CD4-positive, alpha-beta T cell treated with Interleukin-17A for 1 hour (primary cell): ENCODE results near the gene TRIM5.
"Not testable (repeated sequence)": the region's sequence is repeated elsewhere in the genome, so short reads cannot be mapped to it uniquely, and the experiment has no call there.

Experiments
- DNase-seq: peaks from one replicate; pipeline ENCODE4 v3.0.0-alpha.2; 2020

Gene TRIM5

GRCh38 chr11:5684646-5685362, at the start of gene TRIM5:
Gene TRIM5, minus strand, starts transcription at chr11:5685074. Its CDS starts 4,897 bp downstream, at chr11:5680177.
- DNase-seq, result peak; percentile 84

- no peak for DNase-seq
These were observed 42.8 kb upstream of the TRIM5 start for GRCh38 chr11:5727691-5728090.

- no peak for DNase-seq
These were observed 41.5 kb upstream of the TRIM5 start for GRCh38 chr11:5726351-5726750.

GRCh38 chr11:5722622-5723021, 37.7 kb upstream of the TRIM5 start:
- DNase-seq, result no peak

GRCh38 chr11:5719703-5720495, 35.0 kb upstream of the TRIM5 start:
- DNase-seq, result no peak

- not testable (repeated sequence) for DNase-seq
These were observed 31.6 kb upstream of the TRIM5 start for GRCh38 chr11:5716518-5716917.

GRCh38 chr11:5713695-5714094, 28.8 kb upstream of the TRIM5 start:
- no peak for DNase-seq

- DNase-seq, result peak; percentile 41
These were observed 27.6 kb upstream of the TRIM5 start for GRCh38 chr11:5712507-5712906.

- DNase-seq, result no peak
These were observed 20.8 kb upstream of the TRIM5 start for GRCh38 chr11:5705688-5706087.

- no peak for DNase-seq
These were observed 19.1 kb upstream of the TRIM5 start for GRCh38 chr11:5703741-5704536.

GRCh38 chr11:5701055-5701577, 16.2 kb upstream of the TRIM5 start:
- DNase-seq, result no peak

- DNase-seq, result no peak
These were observed 15.7 kb upstream of the TRIM5 start for GRCh38 chr11:5700421-5701054.

GRCh38 chr11:5698281-5698680, 13.4 kb upstream of the TRIM5 start:
- DNase-seq, result no peak

GRCh38 chr11:5696210-5696609, 11.3 kb upstream of the TRIM5 start:
- DNase-seq, result no peak

GRCh38 chr11:5695580-5695979, 10.7 kb upstream of the TRIM5 start:
- no peak for DNase-seq

- no peak for DNase-seq
These were observed 9.8 kb upstream of the TRIM5 start for GRCh38 chr11:5694642-5695041.

- DNase-seq, result peak; percentile 35
These were observed 7.1 kb upstream of the TRIM5 start for GRCh38 chr11:5691964-5692361.

GRCh38 chr11:5691238-5691963, 6.5 kb upstream of the TRIM5 start:
- DNase-seq, result peak; percentile 21

- DNase-seq, result peak; percentile 12
These were observed 5.9 kb upstream of the TRIM5 start for GRCh38 chr11:5690736-5691135.

- DNase-seq, result no peak
These were observed 5.3 kb upstream of the TRIM5 start for GRCh38 chr11:5690216-5690615.

GRCh38 chr11:5689551-5689983, 4.7 kb upstream of the TRIM5 start, which contains the start of gene TRIM22:
Gene TRIM22, plus strand, starts transcription at chr11:5689790. Its CDS starts 6,443 bp downstream, at chr11:5696233.
- DNase-seq, result peak; percentile 78

GRCh38 chr11:5688482-5688881, 3.6 kb upstream of the TRIM5 start:
- no peak for DNase-seq
